Activated CD4-positive, alpha-beta T cell treated with anti-CD3 and anti-CD28 coated beads, Interleukin-2, amount 50 U/mL, for 16 hours (primary cell): ENCODE measurements around the gene DDR1.
"Not testable (repeated sequence)": the region's sequence is repeated elsewhere in the genome, so short reads cannot be mapped to it uniquely, and the experiment has no call there.

ENCODE experiments used
- DNase-seq: peaks from one replicate; pipeline ENCODE4 v3.0.0-alpha.2; 2020

Gene DDR1

GRCh38 chr6:30922447-30922852 lies 38.1 kb downstream of the DDR1 start:
- DNase-seq = no peak

DNA sequence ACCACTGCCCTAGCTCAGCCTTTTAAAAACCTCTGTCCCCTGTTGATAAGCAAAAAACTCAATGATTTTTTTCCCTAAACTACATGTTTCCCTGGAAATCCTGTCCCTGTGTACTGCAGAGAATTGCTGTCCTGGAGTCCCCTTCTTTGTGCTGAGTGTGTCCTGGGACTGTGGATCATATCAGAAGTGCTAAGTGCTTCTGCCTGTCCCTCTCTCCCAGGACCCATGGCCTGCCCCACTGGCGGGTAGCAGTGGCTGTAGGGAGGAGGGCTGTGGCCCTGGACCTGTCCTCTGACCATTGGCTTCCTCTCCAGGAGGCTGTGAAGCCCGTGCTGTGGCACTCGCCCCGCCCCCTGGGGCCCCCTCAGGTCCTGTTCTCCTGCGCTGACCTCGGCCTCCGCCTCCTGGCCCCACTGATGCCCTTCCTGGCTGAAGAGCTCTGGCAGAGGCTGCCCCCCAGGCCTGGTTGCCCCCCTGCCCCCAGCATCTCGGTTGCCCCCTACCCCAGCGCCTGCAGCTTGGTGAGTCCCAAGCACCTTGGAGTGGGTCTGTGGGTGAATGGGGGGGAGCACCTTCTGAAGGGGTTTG lies 39.8 kb downstream of the DDR1 start:
- DNase-seq = not testable (repeated sequence)

DNA sequence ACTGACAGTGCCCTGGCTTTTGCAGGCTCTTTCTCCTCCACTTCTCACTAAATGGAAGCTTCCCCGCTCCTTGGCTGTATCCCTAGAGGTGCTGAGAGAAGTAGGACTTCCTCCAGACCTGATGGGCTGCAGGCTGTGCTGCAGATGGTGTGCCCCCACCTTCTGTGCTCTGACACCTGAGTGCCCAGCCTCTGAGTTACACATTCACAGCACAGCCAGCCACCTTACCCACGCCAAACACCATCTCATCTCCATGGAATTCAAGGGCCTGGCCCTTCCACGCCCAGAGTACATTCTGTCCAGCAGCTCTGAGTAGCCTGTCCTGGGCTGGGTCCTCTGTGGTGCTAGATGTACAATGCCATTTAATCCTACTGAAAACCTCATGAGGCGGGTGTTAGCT lies 42.3 kb downstream of the DDR1 start:
- no peak for DNase-seq

GRCh38 chr6:30927080-30927479 lies 42.8 kb downstream of the DDR1 start:
- not testable (repeated sequence) for DNase-seq

GRCh38 chr6:30928677-30929076 lies 44.4 kb downstream of the DDR1 start:
- no peak for DNase-seq

DNA sequence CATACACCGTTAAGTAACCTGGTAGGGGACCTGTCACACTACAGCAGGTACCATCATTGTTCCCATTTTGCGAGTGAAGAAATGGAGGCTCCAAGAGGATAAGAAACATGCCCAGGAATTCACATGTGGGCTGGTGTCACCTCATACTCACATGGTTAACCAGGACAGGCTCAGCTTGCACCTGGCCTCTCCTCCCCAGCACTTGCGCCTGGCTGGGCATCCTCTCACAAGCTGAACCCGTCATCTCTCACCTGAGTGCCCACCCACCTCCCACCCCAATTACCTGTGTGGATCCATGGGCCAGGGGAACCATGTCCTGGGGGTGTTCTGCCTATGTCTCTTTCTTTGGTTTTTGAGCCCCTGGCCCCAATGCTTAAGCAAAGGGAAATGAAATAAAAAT lies 46.2 kb downstream of the DDR1 start:
- no peak for DNase-seq

GRCh38 chr6:30931272-30931671 lies 47.0 kb downstream of the DDR1 start:
- no peak for DNase-seq

- no peak for DNase-seq
These were observed 47.8 kb downstream of the DDR1 start, which contains the start of gene SFTA2 for GRCh38 chr6:30931969-30932645. SFTA2 (minus strand) TSS chr6:30932170; CDS start chr6:30932096, 74 bp downstream.

DNA sequence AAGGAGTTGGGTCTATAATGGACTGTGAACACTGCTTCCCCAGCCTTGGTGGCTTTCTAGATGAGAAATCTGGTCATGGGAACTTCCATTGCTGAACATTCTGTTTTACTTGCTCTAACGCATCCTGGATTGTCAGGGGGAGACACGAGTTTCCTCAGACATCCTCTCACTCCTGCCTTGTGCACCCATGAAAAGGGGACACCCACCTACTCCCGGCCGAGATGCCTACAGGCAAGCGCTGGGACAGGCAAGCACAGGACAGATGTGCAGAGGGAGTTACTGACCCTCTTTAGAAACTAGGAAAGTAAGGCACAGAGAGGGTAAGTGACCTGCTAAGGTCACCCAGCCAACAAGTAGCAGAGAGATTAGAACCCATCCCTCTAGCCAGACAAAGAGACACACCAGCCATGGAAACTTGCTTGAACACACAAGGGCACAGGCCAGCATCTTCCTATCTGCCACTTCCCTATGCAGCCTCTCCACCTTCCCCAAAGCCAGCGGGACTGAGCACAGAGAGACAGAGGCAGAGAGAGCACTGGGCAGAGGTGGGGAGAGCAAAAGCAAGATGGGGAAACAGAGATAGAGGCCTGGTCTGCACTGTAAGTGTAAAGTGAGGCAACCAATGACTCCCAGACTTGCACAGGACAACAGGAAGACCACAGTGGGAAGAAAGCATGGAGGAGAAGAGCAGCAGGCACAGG lies 48.5 kb downstream of the DDR1 start:
- DNase-seq = no peak

DNA sequence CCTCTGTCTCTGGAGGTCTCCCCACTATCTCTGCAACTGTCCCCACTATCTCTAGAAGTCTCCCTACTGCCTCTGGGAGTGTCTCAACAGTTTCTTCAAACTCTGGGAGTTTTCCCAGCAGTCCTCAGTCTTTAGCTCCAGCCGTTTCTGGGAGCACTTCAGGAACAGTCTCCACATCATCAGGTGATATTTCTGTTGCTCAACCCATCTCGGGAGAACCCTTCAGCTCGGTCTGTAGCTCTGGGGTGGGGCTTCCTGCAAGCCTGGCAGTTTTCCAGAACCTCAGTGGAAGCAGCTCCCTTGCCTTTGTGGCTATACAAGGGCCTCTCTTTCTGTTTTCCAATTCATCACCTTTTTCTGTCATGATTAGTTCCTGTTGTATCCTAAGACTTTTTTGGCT lies 50.7 kb downstream of the DDR1 start:
- no peak for DNase-seq

DNA sequence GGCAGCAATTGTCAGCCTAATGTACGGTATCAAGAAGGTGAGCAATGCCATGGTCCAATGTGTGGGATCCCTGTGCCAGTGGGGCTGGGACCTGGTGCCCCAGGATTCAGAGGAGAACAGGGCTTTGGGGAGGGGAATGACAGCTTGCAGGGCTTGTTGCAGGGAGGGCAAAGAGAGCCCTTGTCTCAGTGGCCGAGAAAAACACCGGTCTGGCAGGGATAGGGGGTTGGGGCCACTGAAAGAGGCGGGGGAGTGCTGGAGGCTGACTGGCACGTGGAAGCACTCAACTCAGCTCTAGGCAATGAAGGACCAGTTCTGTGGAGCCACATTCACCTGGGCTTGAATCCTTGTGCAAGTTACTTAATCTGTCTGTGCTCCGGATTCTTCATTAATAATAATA lies 52.9 kb downstream of the DDR1 start:
- no peak for DNase-seq

DNA sequence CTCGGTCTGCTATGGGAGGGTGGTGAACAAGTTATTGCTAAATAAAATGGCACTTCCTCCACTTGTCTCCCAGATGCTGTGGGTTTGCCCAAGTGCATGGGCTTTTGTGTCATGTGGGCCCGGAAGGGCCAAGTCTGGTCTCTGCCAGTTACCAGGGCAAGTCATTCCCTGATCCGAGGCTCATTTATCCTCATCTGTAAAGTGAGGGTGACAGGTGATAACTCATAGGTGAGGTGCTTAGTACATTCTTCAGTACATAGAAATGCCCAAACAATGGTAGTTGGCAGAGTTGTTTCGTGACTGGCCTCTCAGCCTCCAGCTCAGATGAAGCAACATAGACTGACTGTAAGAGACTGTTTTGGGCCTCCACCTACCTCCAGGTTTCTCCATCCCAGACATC lies 54.4 kb downstream of the DDR1 start:
- DNase-seq = no peak

GRCh38 chr6:30939473-30939872 lies 55.2 kb downstream of the DDR1 start:
- no peak for DNase-seq

DNA sequence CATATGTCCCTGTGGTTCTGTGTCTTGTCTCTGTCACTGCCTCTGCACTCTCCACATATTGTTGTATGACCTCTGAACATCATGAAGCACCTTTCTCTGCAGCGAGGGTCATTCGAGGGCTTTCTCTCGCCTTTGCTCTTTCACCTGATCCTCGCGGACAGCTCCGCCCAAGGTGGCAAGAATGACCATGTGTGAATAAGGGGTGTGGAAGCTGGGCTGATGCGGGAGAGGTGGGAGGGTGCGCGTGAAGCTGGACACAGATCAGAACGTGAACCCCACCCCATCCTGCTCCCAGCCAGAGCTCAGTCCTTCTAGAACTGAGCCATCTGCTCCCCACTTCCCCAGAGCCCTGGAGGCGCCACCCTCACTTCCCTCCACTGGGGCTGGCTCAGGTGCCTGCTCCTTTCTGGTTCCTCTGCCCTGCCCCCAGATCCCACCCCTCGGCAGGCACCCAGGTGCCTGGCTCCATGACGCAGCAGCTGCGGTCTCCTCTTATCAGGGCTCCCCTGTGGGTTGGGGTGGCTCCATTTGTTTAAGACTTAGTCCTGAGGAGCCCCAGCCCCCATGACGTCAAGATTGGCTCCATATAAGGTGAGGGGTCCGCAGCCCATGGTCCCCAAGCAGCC lies 56.2 kb downstream of the DDR1 start, which contains the start of gene MUCL3:
TSS of gene MUCL3 (plus strand) at position 613 of the 626 bp plus-strand sequence. CDS start 27 bp downstream, outside the sequence.
- no peak for DNase-seq

GRCh38 chr6:30942338-30943060 lies 58.2 kb downstream of the DDR1 start:
- no peak for DNase-seq

DNA sequence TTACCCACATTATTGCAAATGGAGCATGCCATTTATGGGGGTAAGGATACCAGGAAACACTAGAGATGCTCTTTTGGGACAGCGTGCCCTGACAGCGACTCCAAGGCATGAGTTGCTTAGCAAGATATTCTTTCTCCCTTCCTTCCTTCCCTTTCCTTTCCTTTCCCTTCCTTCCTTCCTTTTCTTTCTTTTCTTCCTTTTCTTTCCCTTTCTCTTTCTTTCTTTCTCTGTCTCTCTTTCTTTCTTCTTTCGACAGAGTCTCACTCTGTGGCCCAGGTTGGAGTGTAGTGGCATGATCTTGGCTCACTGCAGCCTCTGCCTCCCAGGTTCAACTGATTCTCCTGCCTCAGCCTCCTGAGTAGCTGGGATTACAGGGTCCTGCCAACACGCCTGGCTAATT lies 59.7 kb downstream of the DDR1 start:
- no peak for DNase-seq

DNA sequence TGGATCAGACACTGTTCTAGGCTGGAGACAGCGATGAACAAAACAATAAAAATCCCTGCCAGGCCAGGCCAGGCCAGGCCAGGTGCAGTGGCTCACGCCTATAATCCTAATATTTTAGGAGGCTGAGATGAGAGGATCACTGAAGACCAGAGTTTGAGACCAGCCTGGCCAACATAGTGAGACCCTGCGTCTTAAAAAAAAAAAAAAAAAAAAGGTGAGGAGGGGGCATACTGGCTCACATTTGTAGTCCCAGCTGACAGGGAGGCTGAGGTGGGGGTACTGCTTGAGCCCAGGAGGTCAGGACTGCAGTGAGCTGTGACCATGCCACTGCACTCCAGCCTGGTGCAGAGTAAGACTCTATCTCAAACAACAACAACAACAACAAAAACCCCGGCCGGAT lies 61.0 kb downstream of the DDR1 start:
- DNase-seq = no peak

DNA sequence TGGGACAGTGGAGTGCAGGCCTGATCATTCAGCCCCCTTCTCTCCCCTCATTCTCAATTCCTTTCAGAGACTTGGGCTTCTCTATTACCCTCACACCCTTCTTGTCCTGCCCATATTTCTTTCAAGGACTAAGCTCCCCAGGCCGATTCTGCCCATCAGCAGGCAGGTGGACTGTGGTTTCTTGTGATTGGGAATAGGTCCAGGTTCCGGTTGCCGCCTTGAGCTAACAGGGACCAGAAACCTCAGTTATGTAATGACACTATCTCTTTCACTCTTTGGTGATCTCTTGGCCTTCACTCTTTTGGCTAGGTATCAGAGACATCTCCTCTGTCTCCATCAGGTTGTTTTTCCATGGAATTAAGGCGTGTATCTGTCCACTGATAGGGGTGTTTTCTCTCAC lies 62.9 kb downstream of the DDR1 start:
- no peak for DNase-seq

GRCh38 chr6:30948811-30949210 lies 64.5 kb downstream of the DDR1 start:
- DNase-seq = no peak
